ENCODE data around the gene PIGM. TPM values are rescaled to one million over a fixed set of nuclear protein-coding genes. Genes with fewer than 3 reads are reported as not detected.

Gene PIGM
- polyA plus RNA-seq, 2 of the 4 experiments (the other 2 are of a cell fraction): 5.0 to 7.2 TPM

DNA sequence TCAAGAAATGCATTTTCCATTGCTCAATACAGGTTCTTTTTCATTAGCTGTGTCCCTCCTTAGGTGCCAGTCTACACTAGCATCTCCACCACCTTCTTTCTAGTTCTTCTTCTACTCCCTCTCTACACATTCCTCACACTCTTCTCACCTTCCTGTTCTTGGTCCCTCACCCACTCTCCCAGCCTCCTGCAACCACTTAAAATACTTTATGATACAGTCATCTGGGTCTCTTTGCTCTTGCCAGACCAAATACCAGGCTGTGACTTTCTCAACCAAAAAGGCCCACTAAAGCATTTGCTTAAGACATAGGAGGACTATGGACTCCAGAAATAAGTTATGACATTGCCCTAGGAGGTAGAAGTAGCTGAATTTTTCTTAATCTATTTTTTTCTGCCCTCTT lies 35.1 kb downstream of the PIGM start:
- ChIA-PET POLR2A (no interaction called here), CTCF (interaction anchor here (1.0 to 4.2 kb wide), 2 partner anchors 10 to 57 kb away, joined by 3 to 38 read pairs; no protein-coding TSS in a partner anchor)
- DNase-seq (ENCODE audit: low read depth in 1 of 2, low spot score in 1 of 2) (peak; percentile 16 to 57), ATAC-seq (peak; percentile 85 to 95), FAIRE-seq (no peak)
- no peak overlapping the region for H3K4me3 ChIP-seq
- H3K4me2 ChIP-seq: peak overlapping the region; percentile 41
- TF ChIP-seq FOSL2 (IDR thresholded peaks at IDR 0.05): no peak
- peak; percentile 72 for TF ChIP-seq FOSL2 (CRISPR knock-in tag; IDR thresholded peaks at IDR 0.05)
- no peak for TF ChIP-seq CHD2 (IDR thresholded peaks at IDR 0.05; ENCODE audit: low read length, partially characterized antibody)
- no peaks in the 10 kb centered on the region for H3K9me3 ChIP-seq
- peaks cover 10% of the 10 kb centered on the region; the same call in 2 of the 3 replicates for H3K4me1 ChIP-seq
- 0 out of 6 replicates have a peak overlapping the region, but pooled peaks of 1 of the 2 experiments have one; percentile 25 for H3K27ac ChIP-seq

- ChIA-PET CTCF (interaction anchor here (1.6 to 4.2 kb wide), 2 partner anchors 12 to 196 kb away, joined by 3 to 38 read pairs; no protein-coding TSS in a partner anchor), POLR2A (no interaction called here)
- Histone ChIP-seq H3K4me3 (no peak overlapping the region), H3K27ac (no peak overlapping the region), H3K9me3 (no peaks in the 10 kb centered on the region), H3K4me1 (peaks cover 10% of the 10 kb centered on the region; the same call in 2 of the 3 replicates), H3K4me2 (no peak overlapping the region)
- no peak for FAIRE-seq
- DNase-seq (ENCODE audit: low read depth in 1 of 2, low spot score in 1 of 2): no peak
- no peak for ATAC-seq
- TF ChIP-seq, protein P1, sequence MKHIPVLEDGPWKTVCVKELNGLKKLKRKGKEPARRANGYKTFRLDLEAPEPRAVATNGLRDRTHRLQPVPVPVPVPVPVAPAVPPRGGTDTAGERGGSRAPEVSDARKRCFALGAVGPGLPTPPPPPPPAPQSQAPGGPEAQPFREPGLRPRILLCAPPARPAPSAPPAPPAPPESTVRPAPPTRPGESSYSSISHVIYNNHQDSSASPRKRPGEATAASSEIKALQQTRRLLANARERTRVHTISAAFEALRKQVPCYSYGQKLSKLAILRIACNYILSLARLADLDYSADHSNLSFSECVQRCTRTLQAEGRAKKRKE (CRISPR knock-in tag; IDR thresholded peaks at IDR 0.05; ENCODE audit: low read depth): no peak
- TF ChIP-seq HDAC2 (IDR thresholded peaks at IDR 0.05): no peak
- no peak for TF ChIP-seq JUNB (IDR thresholded peaks at IDR 0.05)
- no peak for TF ChIP-seq BCL3 (IDR thresholded peaks at IDR 0.05)
- TF ChIP-seq EHMT2 (IDR thresholded peaks at IDR 0.05; ENCODE audit: low read depth): no peak
- WGBS (ENCODE audit: missing lambda C conversion rate): 44% methylated on average over 2 of the region's 2 CpGs
Observed at GRCh38 chr1:159994896-159995295, 36.9 kb downstream of the PIGM start.

DNA sequence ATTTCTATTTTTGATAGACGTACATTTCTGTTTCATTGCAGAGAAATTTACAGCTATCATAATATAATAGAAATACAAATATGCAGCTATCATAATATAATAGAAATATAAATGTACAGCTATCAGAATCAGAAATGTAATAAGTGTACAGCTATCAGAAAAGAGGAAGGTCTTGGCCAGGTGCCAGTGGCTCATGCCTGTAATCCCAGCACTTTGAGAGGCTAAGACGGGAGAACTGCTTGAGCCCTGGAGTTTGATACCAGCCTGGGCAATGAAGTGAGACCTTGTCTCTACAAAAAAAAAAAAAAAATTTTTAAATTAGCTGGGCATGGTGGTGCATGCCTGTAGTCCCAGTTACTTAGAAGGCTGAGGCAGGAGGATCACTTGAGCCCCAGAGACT lies 37.9 kb downstream of the PIGM start:
- peaks cover 10% of the 10 kb centered on the region; the same call in 2 of the 3 replicates for H3K4me1 ChIP-seq
- no peak overlapping the region for H3K27ac ChIP-seq
- no peak overlapping the region for H3K4me2 ChIP-seq
- ChIA-PET CTCF (interaction anchor here (1.6 to 4.2 kb wide), 2 partner anchors 13 to 195 kb away, joined by 3 to 38 read pairs; no protein-coding TSS in a partner anchor), POLR2A (no interaction called here)
- DNase-seq (ENCODE audit: low read depth in 1 of 2, low spot score in 1 of 2) (no peak), FAIRE-seq (no peak), ATAC-seq (no peak)
- no peak for TF ChIP-seq BHLHE40 (IDR thresholded peaks at IDR 0.05; ENCODE audit: low read depth, low read length)
- no peak for TF ChIP-seq ZC3H11A (IDR thresholded peaks at IDR 0.05)
- no peak for TF ChIP-seq CEBPB (IDR thresholded peaks at IDR 0.05)
- no peak for TF ChIP-seq RNF2 (IDR thresholded peaks at IDR 0.05; ENCODE audit: borderline replicate concordance, low read depth)
- TF ChIP-seq NR3C1 (IDR thresholded peaks at IDR 0.05): no peak
- TF ChIP-seq PBX3 (IDR thresholded peaks at IDR 0.05): no peak
- TF ChIP-seq HOXB5 (CRISPR knock-in tag; IDR thresholded peaks at IDR 0.05): no peak
- no peak for TF ChIP-seq KDM5A (IDR thresholded peaks at IDR 0.05)
- TF ChIP-seq, protein P2, sequence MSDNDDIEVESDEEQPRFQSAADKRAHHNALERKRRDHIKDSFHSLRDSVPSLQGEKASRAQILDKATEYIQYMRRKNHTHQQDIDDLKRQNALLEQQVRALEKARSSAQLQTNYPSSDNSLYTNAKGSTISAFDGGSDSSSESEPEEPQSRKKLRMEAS (IDR thresholded peaks at IDR 0.05): no peak
- TF ChIP-seq, protein P3, sequence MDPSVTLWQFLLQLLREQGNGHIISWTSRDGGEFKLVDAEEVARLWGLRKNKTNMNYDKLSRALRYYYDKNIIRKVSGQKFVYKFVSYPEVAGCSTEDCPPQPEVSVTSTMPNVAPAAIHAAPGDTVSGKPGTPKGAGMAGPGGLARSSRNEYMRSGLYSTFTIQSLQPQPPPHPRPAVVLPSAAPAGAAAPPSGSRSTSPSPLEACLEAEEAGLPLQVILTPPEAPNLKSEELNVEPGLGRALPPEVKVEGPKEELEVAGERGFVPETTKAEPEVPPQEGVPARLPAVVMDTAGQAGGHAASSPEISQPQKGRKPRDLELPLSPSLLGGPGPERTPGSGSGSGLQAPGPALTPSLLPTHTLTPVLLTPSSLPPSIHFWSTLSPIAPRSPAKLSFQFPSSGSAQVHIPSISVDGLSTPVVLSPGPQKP (IDR thresholded peaks at IDR 0.05; ENCODE audit: low read depth, low read length): no peak
- no peak for TF ChIP-seq JUNB (IDR thresholded peaks at IDR 0.05)
- H3K9me3 ChIP-seq: no peaks in the 10 kb centered on the region
- no peak overlapping the region for H3K4me3 ChIP-seq
- 63% methylated on average over 2 of the region's 2 CpGs for WGBS (ENCODE audit: missing lambda C conversion rate)

Data from A549 (cell line).